Immature natural killer cell (primary cell): Measurements from ENCODE around the gene CALCR. TPM values are rescaled to one million over a fixed set of nuclear protein-coding genes. Genes with fewer than 3 reads are reported as not detected.
"Not testable (repeated sequence)": the region's sequence is repeated elsewhere in the genome, so short reads cannot be mapped to it uniquely, and the experiment has no call there.

Source experiments
- DNase-seq, 3 donors: peaks; one replicate each; pipeline ENCODE4 v3.0.0; 2022; ENCODE audit warnings: mixed read lengths in 1 of 3
- H3K27ac Mint-ChIP-seq, 6 donors: one replicate each; pipeline ENCODE4 v1.8.0; 2020; ENCODE audit warnings: mixed read lengths in 6 of 6, mild to moderate bottlenecking in 5 of 6, inconsistent platforms in 4 of 6, moderate library complexity in 3 of 6
- H3K27me3 Mint-ChIP-seq, 3 donors: one replicate each; pipeline ENCODE4 v1.8.0; 2020 to 2021; ENCODE audit warnings: low read depth in 3 of 3, mild to moderate bottlenecking in 3 of 3, mixed read lengths in 3 of 3, moderate library complexity in 3 of 3, inconsistent platforms in 1 of 3
- H3K36me3 Mint-ChIP-seq, 3 donors: one replicate each; pipeline ENCODE4 v1.8.0; 2020; ENCODE audit warnings: mixed read lengths in 3 of 3, inconsistent platforms in 2 of 3, mild to moderate bottlenecking in 2 of 3
- H3K4me1 Mint-ChIP-seq, 2 donors: one replicate each; pipeline ENCODE4 v1.8.0; 2020; ENCODE audit warnings: inconsistent platforms in 2 of 2, mild to moderate bottlenecking in 2 of 2, mixed read lengths in 2 of 2, moderate library complexity in 1 of 2
- H3K4me3 Mint-ChIP-seq, 5 donors: one replicate each; pipeline ENCODE4 v1.8.0; 2020; ENCODE audit warnings: mild to moderate bottlenecking in 5 of 5, mixed read lengths in 5 of 5, inconsistent platforms in 3 of 5, moderate library complexity in 3 of 5
- H3K9me3 Mint-ChIP-seq, 6 donors: one replicate each; pipeline ENCODE4 v1.8.0; 2020; ENCODE audit warnings: mild to moderate bottlenecking in 6 of 6, mixed read lengths in 6 of 6, inconsistent platforms in 4 of 6, moderate library complexity in 3 of 6
- polyA plus RNA-seq, 3 donors: library from polyadenylated mRNA; unstranded; fragments of 300-500 nt; fragmentation: Illumina TruSeq; gene quantifications; one replicate each; pipeline ENCODE4 v1.2.3, GENCODE V29; 2021

CALCR gene
- polyA plus RNA-seq, 3 donors from 2014 or later: not detected

DNA sequence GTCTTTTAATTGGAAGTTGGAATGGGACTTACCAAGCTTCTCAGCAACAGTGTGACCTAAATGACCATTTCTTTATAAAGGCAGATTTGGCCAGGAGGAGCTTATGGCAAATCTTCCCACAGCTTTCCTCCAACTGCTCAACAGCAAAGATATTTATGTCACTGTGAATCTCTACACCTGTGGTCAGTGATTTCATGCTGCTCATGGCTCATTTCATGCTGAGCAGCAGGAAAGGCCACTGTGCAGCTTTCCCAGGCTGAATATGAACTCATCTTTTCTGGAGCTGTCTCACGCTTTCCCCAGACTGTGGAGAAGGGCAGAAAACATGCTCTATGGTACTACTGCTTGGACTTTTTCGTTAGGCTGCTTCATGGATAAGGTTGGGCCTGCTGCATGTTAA is 29.8 kb downstream of the CALCR start:
- Mint-ChIP-seq H3K27me3 (peaks cover 0 to 3% (median 0%) of the 10 kb centered on the region in 3 donors), H3K36me3 (no peaks in the 10 kb centered on the region), H3K4me3 (no peak overlapping the region), H3K9me3 (no peaks in the 10 kb centered on the region), H3K4me1 (no peaks in the 10 kb centered on the region), H3K27ac (no peak overlapping the region)
- no peak for DNase-seq

DNA sequence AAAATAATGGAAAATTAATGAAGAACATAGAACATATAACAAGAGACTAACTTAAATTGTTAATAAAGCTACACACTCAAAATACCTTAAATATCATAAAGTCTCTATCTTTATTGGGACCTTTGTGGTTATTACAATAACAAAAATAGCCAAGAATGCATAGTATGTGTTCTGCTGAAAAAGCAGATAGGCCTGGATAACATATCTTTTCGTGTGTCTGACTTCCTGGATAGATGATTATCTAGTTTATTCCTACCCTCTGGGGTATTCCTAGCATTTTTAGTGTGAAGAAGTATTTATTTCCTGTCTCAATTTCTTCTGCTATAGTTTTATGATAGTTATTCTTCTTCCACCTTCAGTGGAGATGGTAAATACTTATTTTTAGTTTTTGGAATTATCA is 36.5 kb downstream of the CALCR start:
- H3K4me1 Mint-ChIP-seq: no peaks in the 10 kb centered on the region
- H3K4me3 Mint-ChIP-seq: no peak overlapping the region
- no peaks in the 10 kb centered on the region for H3K36me3 Mint-ChIP-seq
- no peak for DNase-seq
- no peak overlapping the region for H3K27ac Mint-ChIP-seq
- H3K27me3 Mint-ChIP-seq: peaks cover 0 to 3% (median 0%) of the 10 kb centered on the region in 3 donors
- H3K9me3 Mint-ChIP-seq: no peaks in the 10 kb centered on the region

DNA sequence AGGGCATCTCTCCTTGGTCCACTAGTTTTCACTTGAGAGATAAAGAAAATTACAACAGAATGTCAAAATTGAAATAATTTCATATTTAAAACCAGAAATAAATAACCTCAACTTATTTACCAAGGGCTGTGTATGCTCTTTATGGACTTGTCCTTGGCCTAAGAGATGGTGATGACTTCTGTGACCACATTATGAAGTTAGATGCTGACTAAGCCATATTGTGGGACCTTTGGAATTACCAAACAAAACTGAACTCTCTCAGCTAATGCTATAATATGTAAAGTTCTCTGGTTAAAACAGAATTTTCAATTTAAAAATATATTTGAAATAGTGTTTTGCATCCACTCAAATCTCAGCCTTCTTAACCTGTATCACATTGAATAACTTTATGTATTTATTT is 38.9 kb downstream of the CALCR start:
- Mint-ChIP-seq H3K9me3 (peaks cover 0 to 2% (median 0%) of the 10 kb centered on the region in 6 donors), H3K36me3 (no peaks in the 10 kb centered on the region), H3K27ac (no peak overlapping the region), H3K4me1 (no peaks in the 10 kb centered on the region), H3K4me3 (no peak overlapping the region), H3K27me3 (peaks cover 0 to 3% (median 0%) of the 10 kb centered on the region in 3 donors)
- no peak for DNase-seq

DNA sequence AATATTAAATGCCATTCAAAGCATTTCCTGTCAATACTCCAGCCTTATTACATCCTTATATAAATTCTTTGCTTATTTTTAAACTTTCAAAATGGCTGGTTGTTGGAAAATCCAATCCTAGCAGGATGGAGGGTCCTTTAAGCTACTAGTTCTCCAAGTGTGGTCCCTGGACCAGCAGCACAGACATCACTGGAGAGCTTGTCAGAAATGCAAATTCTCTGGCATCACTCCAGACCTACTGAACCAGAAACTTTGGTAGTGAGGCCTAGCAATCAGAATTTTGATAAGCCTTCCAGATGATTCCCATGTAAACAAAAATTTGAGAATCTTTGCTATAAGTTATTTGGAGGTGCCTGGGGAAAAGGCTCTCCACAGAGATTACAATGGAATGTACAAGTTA is 43.8 kb downstream of the CALCR start:
- Mint-ChIP-seq H3K27ac (no peak overlapping the region), H3K4me3 (no peak overlapping the region), H3K9me3 (peaks cover 0 to 2% (median 0%) of the 10 kb centered on the region in 6 donors), H3K36me3 (no peaks in the 10 kb centered on the region), H3K27me3 (no peaks in the 10 kb centered on the region), H3K4me1 (no peaks in the 10 kb centered on the region)
- DNase-seq: no peak

DNA sequence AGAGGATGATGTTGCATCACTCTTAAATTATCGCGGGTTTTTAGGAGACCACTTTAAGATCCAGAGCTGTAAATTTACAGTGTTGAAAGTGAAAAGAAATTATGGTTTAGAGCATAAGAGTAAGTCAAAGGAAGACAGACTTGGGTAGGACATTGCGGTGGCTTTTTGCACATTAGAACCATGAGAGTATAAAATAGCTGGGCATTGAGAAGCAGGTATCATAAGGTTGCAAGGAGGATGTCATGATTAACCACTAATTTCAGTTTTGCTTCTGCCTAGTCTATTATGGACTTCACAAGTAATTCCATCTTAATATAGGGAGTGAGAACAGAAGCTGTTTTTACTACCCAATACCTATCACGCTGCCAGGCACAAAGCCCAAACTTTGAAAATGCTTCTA is 57.7 kb downstream of the CALCR start:
- Mint-ChIP-seq H3K9me3 (no peaks in the 10 kb centered on the region), H3K36me3 (no peaks in the 10 kb centered on the region), H3K4me1 (no peaks in the 10 kb centered on the region), H3K27ac (no peak overlapping the region), H3K27me3 (peaks cover 0 to 2% (median 1%) of the 10 kb centered on the region in 3 donors), H3K4me3 (no peak overlapping the region)
- no peak for DNase-seq

DNA sequence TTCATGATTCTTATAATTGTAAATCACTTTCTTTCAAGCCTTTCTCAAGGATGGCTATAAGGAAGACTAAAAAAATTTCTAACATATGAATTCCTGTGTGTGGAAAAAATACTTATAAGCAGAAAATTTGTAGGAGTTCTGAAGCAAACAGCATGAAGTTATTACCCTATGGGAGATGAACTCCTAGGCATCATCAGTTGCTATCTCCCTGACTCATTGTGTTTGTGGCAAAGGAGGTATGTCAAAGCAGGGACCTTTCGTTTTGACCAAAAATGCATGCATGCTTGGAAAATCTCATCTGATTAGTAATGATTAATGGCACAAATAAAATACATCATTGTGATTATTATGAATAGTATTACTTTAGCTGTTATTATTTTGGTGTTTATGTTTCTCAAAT is 59.4 kb downstream of the CALCR start:
- Mint-ChIP-seq H3K27ac (no peak overlapping the region), H3K9me3 (no peaks in the 10 kb centered on the region), H3K4me1 (no peaks in the 10 kb centered on the region), H3K4me3 (no peak overlapping the region), H3K36me3 (no peaks in the 10 kb centered on the region), H3K27me3 (peaks cover 0 to 2% (median 1%) of the 10 kb centered on the region in 3 donors)
- no peak for DNase-seq

DNA sequence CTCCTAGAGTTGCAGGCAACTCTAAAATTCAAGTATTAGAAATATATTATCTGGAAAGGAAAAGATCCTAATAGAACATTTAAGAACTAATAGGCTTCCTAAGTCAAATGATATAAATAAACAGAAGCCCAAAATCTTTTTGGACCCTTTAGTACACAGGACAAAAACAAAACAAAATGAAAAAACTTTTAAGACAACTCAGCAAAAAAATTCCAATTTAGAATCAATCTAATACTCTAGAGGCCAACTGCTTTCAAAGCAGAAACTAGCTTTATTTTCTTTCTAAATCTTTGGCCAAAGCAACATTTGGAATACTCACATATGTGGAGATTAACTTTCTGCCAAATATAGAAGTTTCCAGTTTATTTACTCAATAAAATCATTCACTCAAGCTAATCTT is 65.2 kb downstream of the CALCR start:
- no peak overlapping the region for H3K4me3 Mint-ChIP-seq
- no peaks in the 10 kb centered on the region for H3K36me3 Mint-ChIP-seq
- no peak overlapping the region for H3K27ac Mint-ChIP-seq
- no peaks in the 10 kb centered on the region for H3K4me1 Mint-ChIP-seq
- H3K9me3 Mint-ChIP-seq: peaks cover 0 to 10% (median 0%) of the 10 kb centered on the region in 6 donors
- no peaks in the 10 kb centered on the region for H3K27me3 Mint-ChIP-seq
- no peak for DNase-seq

DNA sequence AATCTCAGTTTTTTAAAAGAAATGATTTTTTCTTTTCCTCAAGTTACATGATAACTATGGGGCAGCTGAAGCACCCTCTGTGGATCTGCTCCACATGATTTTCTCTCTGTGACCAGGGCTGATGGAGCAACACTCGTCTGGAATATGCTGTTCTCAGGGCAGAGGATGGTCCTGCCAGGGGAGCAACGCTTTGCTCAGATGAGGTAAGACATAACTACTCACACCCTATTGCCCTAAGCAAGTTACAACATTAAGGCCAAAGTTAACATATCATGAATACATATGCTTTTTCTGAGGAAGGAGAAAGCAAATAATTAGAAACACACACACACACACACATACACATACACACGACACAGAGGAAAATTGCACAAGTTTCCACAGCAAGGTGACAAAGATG is 71.4 kb downstream of the CALCR start:
- Mint-ChIP-seq H3K27me3 (peaks cover 0 to 2% (median 0%) of the 10 kb centered on the region in 3 donors), H3K4me3 (no peak overlapping the region), H3K36me3 (no peaks in the 10 kb centered on the region), H3K27ac (no peak overlapping the region), H3K9me3 (peaks cover 0 to 10% (median 3%) of the 10 kb centered on the region in 6 donors), H3K4me1 (no peaks in the 10 kb centered on the region)
- DNase-seq: no peak

DNA sequence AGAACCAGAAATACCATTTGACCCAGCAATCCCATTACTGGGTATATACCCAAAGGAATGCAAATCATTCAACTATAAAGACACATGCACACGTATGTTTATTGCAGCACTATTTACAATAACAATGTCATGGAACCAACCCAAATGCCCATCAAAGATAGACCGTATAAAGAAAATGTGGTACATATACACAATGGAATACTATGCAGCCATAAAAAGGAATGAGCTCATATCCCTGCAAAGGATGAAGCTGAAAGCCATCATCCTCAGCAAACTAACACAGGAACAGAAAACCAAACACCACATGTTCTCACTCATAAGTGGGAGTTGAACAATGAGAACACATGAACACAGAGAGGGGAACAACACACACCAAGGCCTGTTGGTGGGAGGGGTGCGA is 82.7 kb downstream of the CALCR start:
- not testable (repeated sequence) for H3K27ac Mint-ChIP-seq, H3K27me3 Mint-ChIP-seq, H3K4me1 Mint-ChIP-seq, H3K4me3 Mint-ChIP-seq, H3K36me3 Mint-ChIP-seq, DNase-seq
- H3K9me3 Mint-ChIP-seq: peaks cover 0 to 13% (median 6%) of the 10 kb centered on the region in 6 donors

DNA sequence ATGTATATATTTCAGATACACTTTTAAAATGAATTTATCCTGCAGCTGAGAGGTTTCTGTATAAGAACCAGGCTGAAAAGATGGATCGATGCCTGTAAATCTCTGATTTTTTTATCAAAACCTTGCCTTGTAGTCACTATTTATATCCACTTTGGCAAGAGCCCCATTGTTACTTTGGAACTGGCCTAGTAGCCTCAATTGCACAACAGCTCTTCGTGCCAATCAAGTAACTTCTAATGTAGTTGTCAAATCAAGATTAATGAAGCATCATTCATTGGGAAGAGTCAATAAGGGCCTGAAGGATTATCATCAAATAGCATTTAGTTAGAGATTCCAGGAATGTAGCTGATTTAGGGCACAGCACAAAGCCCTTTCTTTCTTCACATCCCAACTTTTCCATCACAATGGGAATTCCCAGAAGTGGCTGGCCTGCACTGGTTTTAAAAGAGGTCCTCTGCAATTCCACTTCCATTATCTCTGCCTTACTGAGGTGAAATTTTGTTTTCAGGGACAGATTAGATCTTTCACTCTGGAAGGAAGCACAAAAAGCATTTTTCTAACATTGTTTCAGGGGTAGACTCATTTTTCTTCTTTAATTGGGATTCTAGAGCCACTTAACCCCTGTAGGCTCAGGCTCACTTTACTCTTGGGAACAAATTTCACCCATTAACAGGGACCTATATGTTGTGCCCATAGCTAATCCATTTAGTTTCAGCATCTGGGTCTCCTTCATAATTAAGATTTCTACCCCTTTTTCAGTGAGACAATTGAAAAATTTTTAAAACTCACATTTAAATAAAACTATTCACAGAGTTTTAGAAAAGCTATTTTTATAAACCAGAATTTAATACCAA is 97.8 kb downstream of the CALCR start:
- Mint-ChIP-seq H3K36me3 (no peaks in the 10 kb centered on the region), H3K27ac (no peak overlapping the region), H3K27me3 (no peaks in the 10 kb centered on the region), H3K4me1 (no peaks in the 10 kb centered on the region), H3K9me3 (no peaks in the 10 kb centered on the region), H3K4me3 (no peak overlapping the region)
- DNase-seq: no peak

DNA sequence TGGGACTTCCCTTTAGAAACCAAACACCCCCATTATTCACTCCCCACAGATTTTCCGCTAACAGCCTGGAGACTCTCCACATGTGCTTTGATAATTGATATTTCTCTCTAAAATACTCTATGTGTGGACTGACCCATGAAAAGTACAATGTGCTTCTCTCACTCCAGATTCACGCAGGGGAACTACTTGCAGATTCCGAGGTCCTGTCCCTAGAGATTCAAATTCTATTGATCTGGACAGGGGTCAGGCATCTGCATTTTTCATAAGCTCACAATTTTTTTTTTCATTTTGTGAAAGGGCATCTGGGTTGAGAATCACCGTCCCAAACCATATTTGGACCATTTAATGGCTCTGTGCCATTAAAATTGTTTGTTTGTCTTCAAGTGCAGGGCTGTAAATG is 98.7 kb downstream of the CALCR start:
- Mint-ChIP-seq H3K36me3 (no peaks in the 10 kb centered on the region), H3K9me3 (no peaks in the 10 kb centered on the region), H3K27ac (no peak overlapping the region), H3K27me3 (peaks cover 0 to 1% (median 0%) of the 10 kb centered on the region in 3 donors), H3K4me3 (no peak overlapping the region), H3K4me1 (no peaks in the 10 kb centered on the region)
- DNase-seq: no peak

DNA sequence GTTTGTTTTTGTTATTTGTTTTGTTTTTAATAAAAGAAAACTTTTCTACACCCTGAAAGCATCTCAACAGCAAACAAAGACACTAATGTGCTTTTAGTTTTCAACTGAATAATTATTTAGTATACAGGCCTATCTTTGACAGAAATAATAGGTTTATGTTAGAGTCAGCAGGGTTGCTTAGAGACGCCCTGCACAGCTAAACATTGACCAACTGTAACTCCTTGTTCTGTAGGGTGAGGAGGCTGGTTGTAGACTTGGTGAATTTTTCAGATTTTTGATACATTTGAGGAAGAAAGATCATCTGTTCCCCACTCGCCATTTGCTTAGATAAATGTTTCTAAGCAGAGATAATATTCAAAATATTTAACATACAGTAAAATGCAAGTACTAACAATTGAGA is 103.1 kb downstream of the CALCR start:
- Mint-ChIP-seq H3K27me3 (peaks cover 1 to 2% (median 2%) of the 10 kb centered on the region in 3 donors), H3K4me3 (no peak overlapping the region)

DNA sequence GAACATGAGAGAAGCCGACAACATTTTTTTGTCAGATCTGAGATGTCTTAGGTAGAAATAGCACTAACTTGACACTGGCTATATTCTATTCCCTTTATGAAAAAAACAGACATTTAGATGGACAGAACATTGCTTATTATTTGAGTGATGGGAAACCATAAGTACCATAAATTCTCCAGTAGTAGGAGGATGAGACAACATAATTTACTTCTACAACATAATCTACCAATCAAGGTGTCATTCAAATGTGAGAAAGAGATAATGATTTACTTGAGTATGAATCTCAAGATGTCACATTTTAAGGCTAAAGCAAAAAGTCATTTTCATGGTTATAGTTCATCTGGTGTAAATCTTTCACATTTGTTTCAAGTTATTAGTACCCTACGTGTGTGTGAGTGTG is 110.8 kb downstream of the CALCR start:
- Mint-ChIP-seq H3K27ac (no peak overlapping the region), H3K36me3 (no peaks in the 10 kb centered on the region), H3K27me3 (peaks cover 0 to 6% (median 0%) of the 10 kb centered on the region in 3 donors), H3K4me1 (no peaks in the 10 kb centered on the region), H3K4me3 (no peak overlapping the region), H3K9me3 (peaks cover 0 to 4% (median 0%) of the 10 kb centered on the region in 6 donors)
- no peak for DNase-seq

More for the DNA sequence above, 103.1 kb downstream of the CALCR start:
- H3K9me3 Mint-ChIP-seq: peaks cover 0 to 2% (median 0%) of the 10 kb centered on the region in 6 donors
- H3K4me1 Mint-ChIP-seq: no peaks in the 10 kb centered on the region
- no peak for DNase-seq
- no peaks in the 10 kb centered on the region for H3K36me3 Mint-ChIP-seq
- H3K27ac Mint-ChIP-seq: no peak overlapping the region

DNA sequence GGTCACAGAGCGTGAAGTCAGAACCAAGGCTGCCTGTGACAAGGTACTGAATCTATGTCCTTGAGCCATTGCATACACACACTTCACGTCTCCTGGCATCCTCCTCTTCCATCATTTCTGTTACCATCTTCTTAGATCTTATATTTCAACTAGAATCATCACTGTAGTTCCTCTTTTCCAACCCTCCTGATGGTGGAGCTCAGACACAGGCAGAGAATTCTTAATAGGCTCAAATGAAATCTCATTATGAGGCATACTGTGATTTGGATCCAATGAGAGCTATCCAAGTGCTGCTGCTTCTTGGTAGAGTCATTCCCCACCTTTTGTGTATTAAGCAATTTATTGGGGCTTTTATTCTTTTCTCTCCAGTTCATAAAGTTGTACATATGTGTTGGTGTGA is 113.2 kb downstream of the CALCR start:
- Mint-ChIP-seq H3K4me3 (no peak overlapping the region), H3K27me3 (peaks cover 0 to 6% (median 2%) of the 10 kb centered on the region in 3 donors), H3K27ac (no peak overlapping the region), H3K36me3 (no peaks in the 10 kb centered on the region), H3K9me3 (peaks cover 0 to 6% (median 0%) of the 10 kb centered on the region in 6 donors), H3K4me1 (no peaks in the 10 kb centered on the region)
- DNase-seq: no peak

DNA sequence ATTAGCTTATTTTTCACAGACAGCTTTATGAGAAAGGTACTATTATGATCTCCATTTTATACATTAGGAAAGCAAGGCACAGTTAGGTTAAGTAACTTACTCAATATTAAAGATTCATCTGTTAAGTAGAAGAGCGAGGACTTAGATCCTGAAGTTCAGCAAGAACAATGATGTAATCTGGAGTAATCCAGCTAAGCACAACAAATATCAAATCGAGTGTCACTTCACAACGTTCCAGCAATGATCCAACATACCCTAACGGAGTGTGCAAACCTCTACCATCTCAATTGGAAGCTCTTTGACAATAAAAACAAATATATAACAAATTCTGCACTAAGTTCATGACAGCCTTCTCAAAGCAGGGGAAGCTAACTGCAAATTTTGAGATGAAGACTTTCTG is 121.3 kb downstream of the CALCR start:
- no peaks in the 10 kb centered on the region for H3K4me1 Mint-ChIP-seq
- peaks cover 0 to 4% (median 0%) of the 10 kb centered on the region in 6 donors for H3K9me3 Mint-ChIP-seq
- DNase-seq: no peak
- no peaks in the 10 kb centered on the region for H3K36me3 Mint-ChIP-seq
- no peak overlapping the region for H3K4me3 Mint-ChIP-seq
- H3K27ac Mint-ChIP-seq: no peak overlapping the region
- H3K27me3 Mint-ChIP-seq: peaks cover 0 to 5% (median 4%) of the 10 kb centered on the region in 3 donors
